Urothelium cell line (cell line): ENCODE measurements around the gene MAN1C1.
A peak's percentile ranks its signal among the peaks of the same experiment; 100 is the strongest.

Experiments
- DNase-seq: peaks from one replicate; pipeline ENCODE4 v3.0.0; 2011; ENCODE audit warnings: low spot score, mixed read lengths
- FAIRE-seq: peaks from 2 replicates; lab custom pipeline; 2011; peaks lifted over from hg19 to GRCh38; lab: Jason Lieb, UNC

Gene MAN1C1

GRCh38 chr1:25673962-25674806, 57.6 kb downstream of the MAN1C1 start:
- FAIRE-seq = no peak
- no peak for DNase-seq

- FAIRE-seq = no peak
- DNase-seq = no peak
Observed at GRCh38 chr1:25674807-25675084, 58.2 kb downstream of the MAN1C1 start.

GRCh38 chr1:25675729-25676476, 59.3 kb downstream of the MAN1C1 start:
- FAIRE-seq (no peak), DNase-seq (no peak)

- no peak for FAIRE-seq
- DNase-seq = peak; percentile 20
Observed at GRCh38 chr1:25676488-25676887, 59.9 kb downstream of the MAN1C1 start.

GRCh38 chr1:25677193-25677773, 60.7 kb downstream of the MAN1C1 start:
- no peak for FAIRE-seq
- DNase-seq = no peak

- no peak for FAIRE-seq
- DNase-seq = no peak
Observed at GRCh38 chr1:25679171-25679570, 62.6 kb downstream of the MAN1C1 start.

GRCh38 chr1:25680701-25681100, 64.1 kb downstream of the MAN1C1 start:
- DNase-seq (no peak), FAIRE-seq (no peak)

- no peak for DNase-seq
Observed at GRCh38 chr1:25682059-25682601, 65.5 kb downstream of the MAN1C1 start.

GRCh38 chr1:25683177-25683576, 66.6 kb downstream of the MAN1C1 start:
- FAIRE-seq = no peak
- no peak for DNase-seq

More at GRCh38 chr1:25682059-25682601, 65.5 kb downstream of the MAN1C1 start:
- no peak for FAIRE-seq

GRCh38 chr1:25683731-25684130, 67.1 kb downstream of the MAN1C1 start:
- DNase-seq (peak; percentile 67), FAIRE-seq (peak; percentile 55)

GRCh38 chr1:25684216-25684965, 67.8 kb downstream of the MAN1C1 start:
- FAIRE-seq (peak; percentile 30), DNase-seq (no peak)

GRCh38 chr1:25685211-25685750, 68.7 kb downstream of the MAN1C1 start:
- no peak for DNase-seq
- FAIRE-seq = no peak

GRCh38 chr1:25685938-25686665, 69.5 kb downstream of the MAN1C1 start:
- DNase-seq (no peak), FAIRE-seq (no peak)

GRCh38 chr1:25687221-25688017, 70.8 kb downstream of the MAN1C1 start:
- FAIRE-seq = no peak

GRCh38 chr1:25688390-25689119, 72.0 kb downstream of the MAN1C1 start:
- no peak for FAIRE-seq

More at GRCh38 chr1:25687221-25688017, 70.8 kb downstream of the MAN1C1 start:
- DNase-seq = no peak

GRCh38 chr1:25689686-25690381, 73.2 kb downstream of the MAN1C1 start:
- FAIRE-seq (no peak), DNase-seq (no peak)

More at GRCh38 chr1:25688390-25689119, 72.0 kb downstream of the MAN1C1 start:
- DNase-seq = no peak

GRCh38 chr1:25690396-25690956, 73.9 kb downstream of the MAN1C1 start:
- no peak for DNase-seq
- no peak for FAIRE-seq
